A673 (cell line): ENCODE measurements around the gene ARMH1. TPM values are rescaled to one million over a fixed set of nuclear protein-coding genes. Genes with fewer than 3 reads are reported as not detected.

ENCODE experiments used
- BruUV-seq: library from RNA; stranded (reverse); fragments of 400-500 nt; replicated peaks from 2 replicates; lab custom pipeline; 2021; lab: Mats Ljungman, UMichigan
- CTCF ChIA-PET: fragments of 300-600 bp; sonication (Branson Sonifier 250); formaldehyde crosslinking; loops from one replicate; lab custom pipeline; 2022; ENCODE audit warnings: antibody characterized with exemption; lab: Charles Lee
- POLR2A ChIA-PET: fragments of 300-600 bp; sonication (Branson Sonifier 250); formaldehyde crosslinking; loops from one replicate; lab custom pipeline; 2022; ENCODE audit warnings: antibody characterized with exemption; ENCODE audit not compliant: low non-redundant PET; lab: Charles Lee
- DNase-seq: peaks from one replicate; pipeline ENCODE4 v3.0.0-alpha.2; 2015; ENCODE audit warnings: low spot score
- H3K27ac ChIP-seq: fragments of 200-600 bp; sonication (generic); 2 replicates; pipeline ENCODE4 v1.5.1; 2016; ENCODE audit warnings: mixed run types, low read depth, mild to moderate bottlenecking, mixed read lengths, antibody characterized with exemption, low read length; ENCODE audit not compliant: poor library complexity, severe bottlenecking
- H3K27me3 ChIP-seq: fragments of 200-600 bp; sonication (generic); replicated peaks from 2 replicates; pipeline ENCODE4 v1.6.1; 2017; ENCODE audit warnings: mixed run types, low read depth, mild to moderate bottlenecking, mixed read lengths, antibody characterized with exemption, low read length; ENCODE audit not compliant: insufficient read depth, poor library complexity
- H3K36me3 ChIP-seq: fragments of 200-600 bp; sonication (generic); 2 replicates; pipeline ENCODE4 v1.6.1; 2016; ENCODE audit warnings: mixed run types, mild to moderate bottlenecking, mixed read lengths, antibody characterized with exemption, low read length; ENCODE audit not compliant: insufficient read depth, poor library complexity, severe bottlenecking
- H3K4me1 ChIP-seq: fragments of 200-600 bp; sonication (generic); 2 replicates; pipeline ENCODE4 v1.6.1; 2017; ENCODE audit warnings: mixed run types, mild to moderate bottlenecking, mixed read lengths, antibody characterized with exemption, low read length; ENCODE audit not compliant: insufficient read depth, poor library complexity, severe bottlenecking
- H3K4me3 ChIP-seq: fragments of 200-600 bp; sonication (generic); 2 replicates; pipeline ENCODE4 v1.5.1; 2016; ENCODE audit warnings: low read depth, mixed run types, mild to moderate bottlenecking, mixed read lengths, low read length; ENCODE audit not compliant: poor library complexity, severe bottlenecking
- H3K9me3 ChIP-seq: fragments of 200-600 bp; sonication (generic); 2 replicates; pipeline ENCODE4 v1.6.1; 2016; ENCODE audit warnings: mixed run types, low read depth, mild to moderate bottlenecking, mixed read lengths, antibody characterized with exemption, low read length; ENCODE audit not compliant: poor library complexity, severe bottlenecking
- EZH2 ChIP-seq: fragments of 200-600 bp; sonication (generic); IDR thresholded peaks from 2 replicates; pipeline ENCODE4 v1.6.1; 2017; ENCODE audit warnings: borderline replicate concordance, low read depth, mild to moderate bottlenecking, mixed read lengths, antibody characterized with exemption, low read length; ENCODE audit not compliant: poor library complexity, severe bottlenecking
- intact Hi-C: fragments of 100-400 bp; cut with micrococcal nuclease; formaldehyde crosslinking; loops from one replicate; pipeline ENCODE4 v1.10.0; 2022; ENCODE audit not compliant: unreplicated experiment
- total RNA-seq: library from RNA; stranded (reverse); gene quantifications from 2 replicates; pipeline ENCODE4 v1.2.3, GENCODE V29; 2021
- TF ChIP-seq, protein P1 (sequence below): fragments of 300-800, 200-600 bp; sonication (generic); conservative IDR thresholded peaks from 2 replicates; pipeline ENCODE4 v1.5.1; 2017; ENCODE audit warnings: low read depth, mild to moderate bottlenecking, antibody characterized with exemption, low read length, moderate library complexity, mixed read lengths

The ARMH1 gene
- total RNA-seq, 1 experiment from 2014 or later = 0.26 TPM

DNA sequence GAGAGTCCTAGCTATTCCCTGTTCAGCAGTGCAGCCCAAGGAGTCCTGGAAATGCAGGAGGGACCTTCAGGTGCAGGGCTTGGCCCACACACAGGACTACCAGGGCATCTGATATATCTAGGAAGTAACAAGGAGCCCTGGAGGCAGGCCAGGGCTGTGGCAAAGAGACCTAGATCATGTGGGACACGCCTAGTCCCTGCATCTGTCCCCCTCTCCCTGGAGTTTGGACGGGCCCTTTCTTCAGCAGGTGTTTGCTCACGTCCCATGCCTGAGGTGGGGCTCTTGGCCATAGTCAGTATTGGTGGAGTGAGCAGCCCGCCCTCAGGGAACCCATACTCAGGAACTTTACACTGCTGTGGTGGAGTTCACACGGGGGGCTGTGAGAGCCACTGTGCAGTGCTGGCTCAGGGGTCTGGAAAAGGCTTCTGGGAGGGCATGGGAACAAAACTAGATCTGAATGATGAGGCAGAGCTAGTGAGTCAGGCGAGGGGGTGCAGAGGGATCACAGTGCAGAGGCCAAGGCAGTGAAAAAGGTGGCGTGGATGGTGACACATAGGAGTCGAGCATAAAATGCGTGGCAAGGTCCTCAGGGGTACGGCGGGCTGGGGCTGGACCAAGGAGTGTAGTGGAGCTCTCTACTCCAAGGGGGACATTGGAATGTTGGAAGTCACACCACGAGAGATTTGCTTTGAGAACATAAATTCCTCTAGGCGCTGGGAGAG, 25.8 kb upstream of the ARMH1 start:
- Histone ChIP-seq H3K27ac (no peak overlapping the region), H3K4me1 (no peaks in the 10 kb centered on the region), H3K4me3 (no peak overlapping the region), H3K27me3 (no peaks in the 10 kb centered on the region), H3K9me3 (no peaks in the 10 kb centered on the region), H3K36me3 (peaks cover 47% of the 10 kb centered on the region)
- ChIA-PET CTCF (no interaction called here), POLR2A (no interaction called here)
- no peak for DNase-seq
- intact Hi-C loops = no loop called here
- no peak for TF ChIP-seq EZH2
- TF ChIP-seq, protein P1, sequence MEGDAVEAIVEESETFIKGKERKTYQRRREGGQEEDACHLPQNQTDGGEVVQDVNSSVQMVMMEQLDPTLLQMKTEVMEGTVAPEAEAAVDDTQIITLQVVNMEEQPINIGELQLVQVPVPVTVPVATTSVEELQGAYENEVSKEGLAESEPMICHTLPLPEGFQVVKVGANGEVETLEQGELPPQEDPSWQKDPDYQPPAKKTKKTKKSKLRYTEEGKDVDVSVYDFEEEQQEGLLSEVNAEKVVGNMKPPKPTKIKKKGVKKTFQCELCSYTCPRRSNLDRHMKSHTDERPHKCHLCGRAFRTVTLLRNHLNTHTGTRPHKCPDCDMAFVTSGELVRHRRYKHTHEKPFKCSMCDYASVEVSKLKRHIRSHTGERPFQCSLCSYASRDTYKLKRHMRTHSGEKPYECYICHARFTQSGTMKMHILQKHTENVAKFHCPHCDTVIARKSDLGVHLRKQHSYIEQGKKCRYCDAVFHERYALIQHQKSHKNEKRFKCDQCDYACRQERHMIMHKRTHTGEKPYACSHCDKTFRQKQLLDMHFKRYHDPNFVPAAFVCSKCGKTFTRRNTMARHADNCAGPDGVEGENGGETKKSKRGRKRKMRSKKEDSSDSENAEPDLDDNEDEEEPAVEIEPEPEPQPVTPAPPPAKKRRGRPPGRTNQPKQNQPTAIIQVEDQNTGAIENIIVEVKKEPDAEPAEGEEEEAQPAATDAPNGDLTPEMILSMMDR = no peak
- BruUV-seq = no TSS peak

DNA sequence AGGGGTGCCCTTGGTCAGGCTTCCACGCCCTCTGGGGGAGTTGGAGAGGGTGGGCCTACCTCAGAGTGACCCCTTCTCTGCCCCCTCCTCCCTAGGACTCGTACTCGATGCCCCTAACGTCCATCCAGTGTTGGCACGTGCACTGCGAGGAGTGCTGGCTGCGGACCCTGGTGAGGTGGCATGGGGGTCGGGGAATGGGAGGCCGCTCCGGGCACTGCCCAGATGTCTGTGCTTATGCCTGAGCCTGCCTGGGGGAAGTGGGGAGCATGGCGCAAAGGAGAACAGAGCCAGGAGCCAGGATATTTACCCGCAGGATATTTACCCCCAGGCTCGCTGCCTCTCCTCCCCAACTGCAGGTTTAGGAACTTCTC, 24.7 kb upstream of the ARMH1 start:
- Histone ChIP-seq H3K27me3 (no peaks in the 10 kb centered on the region), H3K9me3 (no peaks in the 10 kb centered on the region), H3K4me1 (no peaks in the 10 kb centered on the region), H3K27ac (no peak overlapping the region), H3K36me3 (peaks cover 39% of the 10 kb centered on the region), H3K4me3 (no peak overlapping the region)
- intact Hi-C loops = loop anchor here (5.0 to 10.0 kb wide), 2 partner anchors 432 to 555 kb away; no protein-coding TSS in a partner anchor
- DNase-seq = no peak
- TF ChIP-seq EZH2 = no peak
- TF ChIP-seq, protein P1 = no peak
- BruUV-seq = no TSS peak
- POLR2A ChIA-PET = interaction anchor here (0.6 kb wide), 1 partner anchor 264 kb away, joined by 7 read pairs; no protein-coding TSS in a partner anchor
- CTCF ChIA-PET = no interaction called here

DNA sequence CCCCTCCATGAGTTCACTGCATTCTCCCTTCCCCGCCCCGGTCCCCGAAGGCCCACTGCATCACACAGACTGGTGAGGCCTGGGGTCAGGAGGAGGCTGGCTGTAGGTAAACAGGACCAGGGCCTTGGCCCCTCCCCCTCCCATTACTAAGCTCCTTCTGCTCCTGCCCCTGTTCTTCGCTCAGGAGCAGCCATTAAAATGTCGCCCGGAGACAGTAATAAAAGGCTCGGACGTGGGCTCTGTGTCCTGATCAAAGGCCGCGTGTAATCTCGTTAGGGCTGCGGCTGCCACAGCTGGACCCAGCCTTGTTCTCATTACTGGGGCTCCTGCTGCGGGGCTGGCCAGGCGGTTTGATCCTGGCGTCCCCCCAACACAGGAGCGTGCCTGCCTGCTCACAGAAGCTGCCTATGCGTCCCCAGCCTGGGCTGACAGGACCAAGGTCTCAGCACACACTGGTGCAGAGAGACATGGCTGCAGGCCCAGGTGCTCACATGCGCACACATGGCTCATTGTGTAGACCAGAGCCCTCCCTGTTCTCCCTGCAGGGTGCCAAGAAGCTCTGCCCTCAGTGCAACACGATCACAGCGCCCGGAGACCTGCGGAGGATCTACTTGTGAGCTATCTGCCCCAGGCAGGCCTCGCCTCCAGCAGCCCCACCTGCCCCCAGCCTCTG, 24.2 kb upstream of the ARMH1 start:
- DNase-seq = no peak
- Histone ChIP-seq H3K36me3 (peaks cover 34% of the 10 kb centered on the region), H3K27me3 (no peaks in the 10 kb centered on the region), H3K27ac (no peak overlapping the region), H3K9me3 (no peaks in the 10 kb centered on the region), H3K4me1 (no peaks in the 10 kb centered on the region), H3K4me3 (no peak overlapping the region)
- no peak for TF ChIP-seq EZH2
- TF ChIP-seq, protein P1 = no peak
- POLR2A ChIA-PET = interaction anchor here (0.6 kb wide), 2 partner anchors 34 to 263 kb away, joined by 4 to 7 read pairs; no protein-coding TSS in a partner anchor
- no TSS peak for BruUV-seq
- CTCF ChIA-PET = interaction anchor here (1.1 kb wide), 1 partner anchor 16 kb away, joined by 3 read pairs; no protein-coding TSS in a partner anchor
- intact Hi-C loops = loop anchor here (5.0 to 10.0 kb wide), 2 partner anchors 433 to 555 kb away; no protein-coding TSS in a partner anchor
